Fibroblast of upper back skin (primary cell): ENCODE results near the gene CBX1.
"Not testable (repeated sequence)": the region's sequence is repeated elsewhere in the genome, so short reads cannot be mapped to it uniquely, and the experiment has no call there.

Experiments used
- DNase-seq: peaks from one replicate; pipeline ENCODE4 v3.0.0-alpha.2; 2013

The CBX1 gene

DNA sequence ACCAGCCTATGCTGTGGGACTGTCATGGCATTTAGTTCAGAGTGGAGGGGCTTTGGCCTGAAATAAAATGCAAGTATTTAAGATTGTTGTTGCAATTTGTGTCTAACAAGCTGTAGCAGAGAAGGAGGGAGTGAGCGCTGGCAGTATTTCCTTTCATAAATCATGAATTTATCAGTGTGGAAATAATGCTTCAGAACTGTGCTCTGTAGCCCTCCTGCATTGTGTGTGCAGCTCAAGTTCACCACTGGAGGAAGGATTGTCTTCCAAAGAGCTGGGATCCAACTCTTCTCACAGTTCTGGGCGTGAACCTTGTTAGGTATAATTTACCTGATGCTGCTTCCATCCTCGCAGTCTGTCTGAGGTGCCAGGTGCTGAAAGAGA is 21.4 kb upstream of the CBX1 start:
- no peak for DNase-seq

DNA sequence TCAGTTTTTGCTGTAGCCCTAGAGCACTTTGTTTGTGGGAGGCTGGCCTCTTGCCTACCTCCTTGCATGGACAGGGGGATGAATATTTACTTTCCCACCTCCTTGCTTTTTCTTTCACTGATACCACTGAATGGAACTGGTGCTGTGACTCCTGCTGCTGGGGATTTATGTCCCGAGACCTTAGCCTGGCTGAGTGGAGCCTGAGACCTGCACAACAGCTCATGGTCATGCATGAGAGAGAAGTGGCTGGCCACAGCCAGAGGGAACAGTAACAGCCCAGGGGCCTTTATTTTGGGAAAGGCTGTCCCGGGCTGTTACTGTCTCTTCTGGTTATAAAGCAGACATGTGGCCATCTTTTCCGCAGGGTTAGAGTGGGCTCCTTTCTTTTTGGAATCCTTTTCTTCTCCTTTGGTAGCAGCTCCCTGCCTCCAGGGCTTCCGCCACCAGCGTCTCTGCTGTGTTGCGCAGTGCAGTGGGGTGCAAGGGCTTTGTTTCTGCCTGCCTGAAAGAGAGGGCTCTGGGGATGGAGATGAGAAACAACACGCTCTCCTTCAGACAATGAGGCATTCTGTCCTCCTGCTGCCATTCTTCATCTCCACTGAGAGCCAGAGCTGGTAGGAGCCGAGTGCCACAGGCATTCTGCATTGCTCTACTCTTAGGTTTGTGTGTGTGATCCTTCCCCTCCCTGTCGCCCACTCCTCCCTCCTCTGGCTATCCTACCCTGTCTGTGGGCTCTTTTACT is 20.8 kb upstream of the CBX1 start:
- DNase-seq = no peak

DNA sequence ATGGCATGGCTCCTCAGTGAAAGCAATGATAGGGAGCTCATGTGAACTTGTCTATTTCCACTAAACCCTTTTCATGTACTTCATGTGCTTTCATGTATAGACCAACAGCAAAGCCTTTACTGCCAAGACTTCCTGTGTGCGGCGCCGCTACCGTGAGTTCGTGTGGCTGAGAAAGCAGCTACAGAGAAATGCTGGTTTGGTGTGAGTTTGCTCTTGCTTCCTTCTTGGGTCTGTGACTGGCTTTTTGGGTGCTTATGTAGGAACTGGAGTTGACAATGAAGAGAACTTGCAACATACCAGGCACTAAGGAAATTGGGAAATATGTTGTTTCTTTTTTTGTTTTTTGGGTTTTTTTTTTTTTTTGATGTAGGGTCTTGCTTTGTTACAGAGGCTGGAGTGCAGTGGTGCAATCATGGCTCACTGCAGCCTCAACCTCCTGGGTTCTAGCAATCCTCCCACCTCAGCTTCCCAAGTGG is 12.0 kb upstream of the CBX1 start:
- no peak for DNase-seq

DNA sequence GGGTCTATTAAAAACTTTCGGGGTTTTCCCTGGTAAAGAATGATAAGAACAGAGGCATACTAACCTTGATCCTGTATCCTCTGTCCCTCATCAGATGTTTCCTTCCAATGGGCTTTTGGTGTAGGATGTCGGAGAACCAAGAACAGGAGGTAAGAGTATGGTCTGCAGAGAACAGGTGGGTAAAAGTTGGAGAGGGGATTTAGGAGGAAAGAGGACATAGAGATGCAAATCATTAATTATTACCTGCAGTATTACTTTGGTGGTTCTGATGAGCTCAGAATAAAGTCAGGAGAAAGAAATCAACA is 10.6 kb upstream of the CBX1 start:
- no peak for DNase-seq

DNA sequence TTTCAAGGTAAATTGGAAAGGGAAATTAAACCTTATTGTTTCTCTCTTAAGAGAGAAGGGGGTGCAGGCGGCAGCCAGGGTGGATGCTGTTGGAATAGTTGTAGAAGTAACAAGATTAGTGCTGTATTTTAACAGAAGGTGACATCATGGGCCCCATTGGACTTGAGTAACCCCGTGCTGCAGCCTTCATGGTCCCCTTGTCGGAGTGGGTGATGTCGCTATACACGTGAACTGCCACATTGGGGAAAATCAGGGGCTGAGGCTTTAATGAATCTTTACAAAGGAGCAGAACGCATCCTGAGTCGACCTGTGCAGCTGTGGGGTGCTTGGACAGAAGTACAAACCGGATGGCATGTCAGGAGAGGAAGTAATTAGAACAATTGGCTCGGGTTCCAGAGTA is 9.5 kb upstream of the CBX1 start:
- DNase-seq = no peak

DNA sequence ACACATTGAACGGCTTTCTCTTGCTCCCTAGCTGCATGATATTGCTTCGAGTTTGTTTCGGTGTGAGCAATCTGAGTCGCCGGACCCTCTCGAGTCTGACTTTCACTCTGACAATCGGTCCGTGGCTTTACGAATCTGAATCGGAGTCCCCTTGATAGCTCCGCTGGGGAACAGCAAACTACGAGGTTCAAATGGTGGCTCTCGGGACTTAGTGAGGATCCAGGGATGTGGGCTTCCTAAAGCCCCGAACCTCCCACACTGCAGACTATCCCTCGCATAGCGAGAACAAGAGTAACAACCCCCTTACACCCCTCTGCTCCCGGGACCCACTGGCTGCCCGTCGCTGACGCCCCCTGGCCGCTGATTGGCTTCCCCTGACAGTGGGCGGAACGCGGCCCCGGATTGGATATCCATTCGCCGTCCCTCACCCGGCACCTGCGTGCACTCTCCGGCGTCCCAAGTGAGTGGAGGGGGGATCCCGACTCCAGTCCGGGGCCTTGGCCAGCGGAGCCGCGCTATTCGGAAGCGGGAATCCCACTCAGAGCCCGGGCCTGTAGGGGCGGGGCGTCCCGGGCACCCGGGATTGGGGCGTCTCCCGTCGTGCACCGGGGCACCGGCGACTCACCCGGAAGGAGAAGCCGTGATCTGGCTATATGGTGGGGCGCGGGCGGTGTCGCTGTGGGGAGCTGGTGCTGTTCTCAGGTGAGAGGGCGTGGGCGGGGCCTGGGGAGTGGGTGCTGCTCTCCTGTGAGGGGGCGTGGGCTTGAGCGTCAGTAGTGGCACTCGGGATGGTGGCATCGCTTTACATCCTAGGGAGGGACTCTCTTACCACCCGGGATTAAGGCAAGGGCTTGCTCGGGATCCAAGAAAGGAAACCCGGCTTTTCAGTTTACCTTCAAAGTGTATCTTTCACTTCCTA is 6.1 kb upstream of the CBX1 start, which contains the start of gene SNX11:
Gene SNX11, plus strand, starts transcription at position 630 of the 919 bp plus-strand sequence. CDS start 4,278 bp downstream, outside the sequence.
- DNase-seq = peak; percentile 84

DNA sequence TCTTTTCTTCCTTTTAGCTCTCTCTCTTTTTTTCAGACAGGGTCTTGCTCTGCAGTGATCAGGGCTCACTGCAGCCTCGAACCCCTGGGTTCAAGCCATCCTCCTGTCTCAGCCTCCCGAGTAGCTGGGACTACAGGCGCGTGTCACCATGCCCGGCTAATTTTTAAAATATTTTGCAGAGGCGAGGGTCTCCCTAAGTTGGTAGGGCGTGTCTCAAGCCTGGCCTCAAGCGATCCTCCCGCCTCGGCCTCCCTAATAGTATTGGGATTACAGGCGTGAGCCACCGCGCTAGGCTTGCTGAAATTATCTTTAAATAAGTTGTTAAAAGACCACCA is 5.5 kb upstream of the CBX1 start:
- no peak for DNase-seq

DNA sequence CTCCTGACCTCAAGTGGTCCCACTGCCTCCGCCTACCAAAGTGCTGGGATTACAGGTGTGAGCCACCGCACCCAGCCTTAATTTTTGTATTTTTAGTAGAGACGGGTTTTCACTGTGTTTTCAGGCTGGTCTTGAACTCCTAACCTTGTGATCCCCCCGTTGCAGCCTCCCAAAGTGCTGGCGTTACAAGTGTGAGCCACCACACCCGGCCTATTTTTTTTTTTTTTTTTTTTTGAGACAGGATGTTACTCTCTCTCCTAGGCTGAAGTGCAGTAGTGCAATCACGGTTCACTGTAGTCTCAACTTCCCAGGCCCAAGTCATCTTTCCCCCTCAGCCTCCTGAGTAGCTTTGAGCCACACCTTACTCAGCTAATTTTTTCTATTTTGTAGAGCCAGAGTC is 3.2 kb upstream of the CBX1 start:
- DNase-seq = no peak

DNA sequence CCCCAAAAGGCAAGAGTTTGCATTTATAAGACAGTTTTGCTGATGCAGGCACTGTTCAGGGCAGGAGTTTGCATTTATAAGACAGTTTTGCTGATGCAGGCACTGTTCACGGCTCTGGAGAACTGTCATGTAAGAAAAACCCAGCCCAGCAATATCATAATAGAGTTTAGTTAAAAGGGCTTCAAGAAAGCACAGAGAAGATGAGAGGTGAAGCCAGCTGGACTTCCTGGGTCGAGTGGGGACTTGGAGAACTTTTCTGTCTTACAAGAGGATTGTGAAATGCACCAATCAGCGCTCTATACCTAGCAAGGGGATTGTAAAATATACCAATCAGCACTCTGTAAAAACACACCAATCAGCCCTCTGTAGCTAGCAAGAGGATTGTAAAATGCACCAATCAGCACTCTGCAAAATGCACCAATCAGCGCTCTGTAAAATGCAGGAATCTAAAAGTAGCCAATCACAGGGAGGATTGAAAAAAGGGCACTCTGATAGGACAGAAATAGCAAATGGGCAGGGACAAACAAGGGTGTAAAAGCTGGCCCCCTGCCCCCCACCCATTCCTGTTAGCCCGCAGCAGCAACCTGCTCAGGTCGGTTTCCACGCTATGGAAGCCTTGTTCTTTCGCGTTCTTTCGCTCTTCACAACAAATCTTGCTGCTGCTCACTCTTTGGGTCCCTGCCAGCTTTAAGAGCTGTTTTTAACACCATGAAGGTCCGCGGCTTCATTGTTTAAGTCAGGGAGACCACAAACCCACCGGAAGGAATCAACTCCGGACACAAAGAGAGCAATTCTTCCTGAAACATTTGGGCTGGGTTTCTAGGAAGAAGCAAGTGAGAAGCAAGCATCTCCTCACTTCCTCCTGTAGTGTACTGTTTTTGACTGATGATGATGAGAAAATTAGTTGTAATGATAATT is 1.8 kb upstream of the CBX1 start:
- DNase-seq = no peak

DNA sequence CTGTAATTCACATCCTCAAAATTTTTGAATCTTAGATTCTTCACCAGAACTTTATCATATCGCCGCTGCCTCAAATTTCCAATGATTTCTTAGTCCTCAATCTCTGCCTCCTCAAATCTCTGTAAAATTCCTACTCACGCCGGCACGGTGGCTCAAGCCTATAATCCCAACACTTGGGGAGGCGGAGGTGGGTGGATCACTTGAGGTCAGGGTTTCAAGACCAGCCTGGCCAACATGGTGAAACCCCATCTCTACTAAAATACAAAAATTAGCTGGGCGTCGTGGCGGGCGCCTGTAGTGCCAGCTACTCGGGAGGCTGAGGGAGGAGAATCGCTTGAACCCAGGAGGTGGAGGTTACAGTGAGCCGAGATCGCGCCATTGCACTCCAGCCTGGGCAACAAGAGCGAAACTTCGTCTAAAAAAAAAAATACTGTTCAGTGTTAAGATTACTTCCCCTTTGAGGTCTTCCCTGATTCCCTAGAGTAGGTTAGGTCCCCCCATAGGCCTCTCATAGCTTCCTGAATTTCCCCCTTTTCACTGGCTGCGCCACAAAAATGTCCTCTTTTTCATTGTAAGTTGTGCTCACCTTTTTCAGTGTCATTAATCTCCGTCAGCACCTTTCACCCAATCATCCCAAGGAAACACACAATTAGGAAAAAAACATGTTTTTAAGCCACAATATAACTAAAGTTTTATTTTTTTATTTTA is 919 bp upstream of the CBX1 start:
- no peak for DNase-seq

DNA sequence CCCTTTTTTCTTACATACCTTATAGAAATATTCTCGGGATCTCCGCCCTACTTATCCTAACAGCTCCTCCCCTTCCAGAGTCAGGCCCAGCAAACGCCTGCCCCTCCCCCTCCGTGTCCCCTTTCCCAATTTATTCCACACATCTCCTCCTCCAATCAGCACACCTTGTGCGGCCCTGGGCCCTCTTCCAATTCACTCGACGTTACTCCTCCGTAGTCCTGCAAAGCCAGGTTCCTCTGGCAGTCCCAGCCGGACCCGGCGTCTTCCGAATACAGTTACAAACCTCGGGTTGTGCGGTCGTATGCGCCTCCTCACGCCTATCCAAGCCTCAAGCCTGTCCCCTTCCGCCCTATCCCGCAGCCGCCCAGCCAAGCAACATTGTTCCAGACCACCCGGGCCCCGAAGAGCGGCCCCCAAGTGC is 677 bp downstream of the CBX1 start:
- peak; percentile 61 for DNase-seq

DNA sequence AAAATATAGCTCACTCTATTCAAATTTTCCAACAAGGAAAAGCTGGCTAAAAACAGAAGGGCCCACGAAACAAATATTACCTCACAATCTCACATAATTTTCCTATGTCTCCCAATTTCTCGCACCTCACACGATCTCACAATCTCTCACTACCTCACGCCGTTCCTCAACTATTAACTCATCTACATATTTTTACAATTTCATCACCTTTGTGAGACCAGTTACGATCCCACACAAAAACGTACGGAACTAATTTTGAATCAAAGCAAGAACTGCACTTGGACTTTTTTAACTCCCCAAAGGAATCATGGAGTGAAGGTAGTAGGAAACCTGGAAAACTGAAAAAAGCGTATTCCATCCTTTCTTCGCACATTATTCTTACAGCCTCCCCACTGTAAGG is 1.1 kb downstream of the CBX1 start:
- DNase-seq = peak; percentile 60

DNA sequence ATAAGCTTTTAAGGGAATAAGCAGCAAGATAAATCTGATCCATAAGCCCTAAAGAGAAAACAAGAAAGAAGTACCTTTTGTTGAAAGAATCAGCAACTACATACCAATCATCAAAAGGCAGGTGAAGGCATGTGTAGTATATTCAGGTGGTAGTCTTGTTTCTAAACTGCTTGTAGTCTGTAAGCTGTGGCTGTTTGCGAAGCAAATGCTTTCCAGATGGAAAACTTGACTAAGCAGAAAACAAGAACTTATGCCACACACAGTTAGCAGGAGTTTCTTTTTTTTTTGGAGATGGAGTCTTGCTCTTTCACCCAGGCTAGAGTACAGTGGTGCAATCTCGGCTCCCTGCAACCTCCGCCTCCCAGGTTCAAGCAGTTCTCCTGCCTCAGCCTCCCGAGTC is 5.7 kb downstream of the CBX1 start:
- no peak for DNase-seq

DNA sequence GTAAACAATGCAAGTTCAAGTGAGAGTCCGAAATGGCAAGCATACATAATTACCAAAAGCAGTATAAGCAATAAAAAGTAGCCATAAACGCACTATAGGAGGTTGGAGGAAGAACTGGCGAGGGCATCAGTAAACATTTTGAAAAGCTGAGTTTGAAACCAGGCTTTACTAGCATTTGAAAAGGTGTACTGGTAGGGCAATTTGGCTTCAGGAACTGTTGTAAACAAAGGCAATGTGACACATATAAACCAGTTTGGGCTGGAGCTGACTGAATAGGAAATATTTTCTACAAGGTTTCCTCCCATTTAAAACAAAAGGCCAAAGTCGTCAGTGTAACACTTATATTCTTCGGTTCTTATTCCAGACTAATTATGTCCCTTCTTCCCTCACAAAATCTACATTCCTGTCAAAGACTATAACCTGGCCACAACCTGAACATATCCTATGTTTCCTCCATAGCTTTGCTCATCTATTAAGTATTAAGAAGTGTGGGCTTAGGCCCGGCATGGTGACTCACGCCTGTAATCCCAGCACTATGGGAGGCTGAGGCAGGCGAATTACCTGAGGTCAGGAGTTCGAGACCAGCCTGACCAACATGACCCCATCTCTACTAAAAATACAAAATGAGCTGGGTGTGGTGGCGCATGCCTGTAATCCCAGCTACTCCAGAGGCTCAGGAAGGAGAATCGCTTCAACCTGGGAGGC is 7.8 kb downstream of the CBX1 start:
- DNase-seq = no peak

DNA sequence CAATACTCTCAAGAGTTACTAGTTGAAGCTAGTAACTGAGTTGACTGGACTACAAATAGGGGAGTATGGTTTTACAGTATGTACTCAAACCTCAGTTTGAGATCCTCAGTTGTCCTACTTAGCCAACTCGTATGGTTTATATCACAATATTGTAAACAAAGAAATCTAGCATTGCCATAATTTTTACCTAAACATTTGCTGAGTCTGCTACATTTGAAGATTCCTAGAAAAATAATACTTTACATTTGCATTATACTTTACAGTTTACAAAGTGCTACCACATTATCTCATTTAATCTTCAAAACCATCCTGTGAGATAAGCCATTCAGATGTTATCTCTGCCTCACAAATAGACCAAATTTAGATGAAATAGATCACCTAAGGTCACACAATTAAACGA is 16.3 kb downstream of the CBX1 start:
- no peak for DNase-seq

DNA sequence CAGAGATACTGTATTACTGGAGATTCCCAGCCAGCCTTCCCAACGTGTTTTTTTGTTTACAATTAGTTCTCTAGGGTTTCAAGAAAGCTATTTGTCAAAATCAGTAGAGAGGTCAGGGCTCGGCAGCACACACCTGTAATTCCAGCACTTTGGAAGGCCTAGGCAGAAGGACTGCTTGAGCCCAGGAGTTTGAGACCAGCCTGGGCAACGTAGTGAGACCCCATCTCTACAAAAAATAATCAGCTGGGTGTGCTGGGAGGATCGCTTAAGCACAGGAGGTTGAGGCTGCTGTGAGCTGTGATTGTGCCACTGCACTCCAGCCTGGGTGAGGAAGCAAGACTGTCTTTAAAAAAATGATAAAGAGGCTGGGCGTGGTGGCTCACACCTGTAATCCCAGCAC is 19.4 kb downstream of the CBX1 start:
- DNase-seq = no peak

DNA sequence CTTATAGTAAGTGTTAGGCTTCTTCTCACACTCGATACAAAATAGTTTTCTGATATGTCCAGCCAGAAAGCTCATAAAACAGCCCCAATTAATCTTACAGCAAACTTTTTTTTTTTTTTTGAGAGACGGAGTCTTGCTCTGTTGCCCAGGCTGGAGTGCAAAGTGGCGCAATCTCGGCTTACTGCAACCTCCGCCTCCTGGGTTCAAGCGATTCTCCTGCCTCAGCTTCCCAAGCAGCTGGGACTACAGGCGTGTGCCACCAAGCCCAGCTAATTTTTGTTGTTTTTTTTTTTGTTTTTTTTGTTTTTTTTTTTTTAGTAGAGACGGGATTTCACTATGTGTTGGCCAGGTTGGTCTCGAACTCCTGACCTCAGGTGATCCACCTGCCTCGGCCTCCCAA is 24.1 kb downstream of the CBX1 start:
- not testable (repeated sequence) for DNase-seq

DNA sequence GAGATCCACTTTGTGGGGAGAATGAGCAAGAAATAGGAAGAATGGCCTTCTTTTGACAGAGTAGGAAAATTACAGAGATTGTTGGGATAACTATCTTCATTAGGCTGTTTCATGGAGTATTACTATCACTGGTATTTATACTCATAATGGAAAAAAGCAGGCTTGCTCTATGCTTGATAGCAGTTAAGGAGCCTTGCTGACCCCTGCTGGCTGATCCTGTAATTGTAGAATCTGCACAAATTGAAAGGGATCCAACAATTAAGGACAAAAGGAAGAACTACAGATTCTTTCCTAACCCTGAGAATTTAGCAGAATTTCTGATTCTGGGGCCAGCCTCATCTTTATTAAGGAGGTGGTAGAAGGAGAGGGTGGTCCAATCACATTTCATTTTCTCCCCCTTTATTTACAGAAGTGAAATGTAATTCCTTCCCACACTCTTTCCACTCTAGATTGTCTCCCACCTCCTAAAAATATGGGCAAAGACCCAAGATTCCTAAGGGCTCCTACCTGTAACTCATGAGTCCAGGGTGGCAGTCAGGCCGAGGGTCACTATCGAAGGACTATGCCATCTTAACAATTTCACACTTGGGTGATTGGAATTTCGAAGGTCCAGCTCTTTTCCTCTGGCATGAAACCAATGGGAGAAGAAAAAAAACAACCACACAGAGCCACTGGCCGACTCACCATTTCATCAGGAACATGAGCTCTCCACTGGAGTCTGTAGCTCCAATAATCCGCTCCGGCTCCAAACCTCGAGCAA is 26.8 kb downstream of the CBX1 start:
- DNase-seq = peak; percentile 81

DNA sequence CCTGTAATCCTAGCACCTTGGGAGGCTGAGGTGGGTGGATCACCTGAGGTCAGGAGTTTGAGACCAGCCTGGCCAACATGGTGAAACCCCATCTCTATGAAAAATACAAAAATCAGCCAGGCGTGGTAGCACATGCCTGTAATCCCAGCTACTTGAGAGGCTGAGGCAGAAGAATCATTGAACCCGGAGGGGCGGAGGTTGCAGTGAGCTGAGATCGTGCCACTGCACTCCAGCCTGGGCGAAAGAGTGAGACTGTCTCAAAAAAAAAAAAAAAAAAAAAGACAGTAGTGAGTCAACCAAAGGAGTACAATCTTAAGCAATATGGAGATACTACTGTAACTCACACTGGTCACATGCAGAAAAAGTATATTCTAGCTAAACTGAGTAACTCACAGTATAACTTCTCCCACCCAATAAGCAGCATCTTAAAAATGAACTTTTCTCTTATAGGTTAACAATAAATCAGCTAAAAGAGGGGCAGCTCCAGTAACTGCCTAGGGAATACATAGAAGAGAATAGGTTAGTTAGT is 27.6 kb downstream of the CBX1 start:
- not testable (repeated sequence) for DNase-seq

DNA sequence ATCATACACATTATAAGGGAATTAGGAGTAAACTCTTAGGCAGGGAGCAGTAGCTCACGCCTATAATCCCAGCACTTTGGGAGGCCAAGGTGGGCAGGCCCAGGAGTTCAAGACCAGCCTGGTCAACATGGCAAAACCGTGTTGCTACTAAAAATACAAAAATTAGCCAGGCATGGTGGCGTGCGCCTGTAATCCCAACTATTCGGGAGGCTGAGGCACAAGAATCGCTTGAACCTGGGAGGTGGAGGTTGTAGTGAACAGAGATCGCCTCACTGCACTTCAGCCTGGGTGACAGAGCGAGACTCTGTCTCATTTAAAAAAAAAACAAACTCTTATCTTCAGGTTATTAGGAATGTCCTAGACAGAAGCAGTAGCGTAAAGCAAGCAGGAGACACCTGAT is 28.5 kb downstream of the CBX1 start:
- DNase-seq = not testable (repeated sequence)

DNA sequence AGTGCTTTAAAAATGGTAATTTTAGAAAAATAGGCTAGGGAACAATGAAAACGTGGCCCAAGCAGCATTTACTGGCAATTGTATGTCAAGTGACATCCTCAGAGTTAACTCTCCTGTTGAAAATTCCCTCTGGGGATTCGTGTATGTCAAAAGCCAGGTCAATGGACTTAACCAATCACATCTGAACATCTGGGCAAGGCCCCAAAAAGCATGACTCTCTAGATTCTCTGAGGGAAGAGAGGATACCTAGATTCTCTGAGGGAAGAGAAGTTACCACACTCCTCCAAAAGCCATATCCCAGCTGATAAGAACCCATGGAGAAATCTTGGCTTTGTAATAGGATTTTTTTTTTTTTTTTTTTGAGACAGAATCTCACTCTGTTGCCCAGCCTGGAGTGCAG is 29.6 kb downstream of the CBX1 start:
- peak; percentile 42 for DNase-seq
